ENCODE results near the gene ADCY4. TPM values are rescaled to one million over a fixed set of nuclear protein-coding genes. Genes with fewer than 3 reads are reported as not detected.
A peak's percentile ranks its signal among the peaks of the same experiment; 100 is the strongest.
"Not testable (repeated sequence)": the region's sequence is repeated elsewhere in the genome, so short reads cannot be mapped to it uniquely, and the experiment has no call there.

ADCY4 gene
- total RNA-seq, 4 donors from 2014 or later: 12.1 to 53.6 (median 26.9) TPM

GRCh38 chr14:24360281-24360680, 25.4 kb upstream of the ADCY4 start:
- Histone ChIP-seq H3K9me3 (no peaks in the 10 kb centered on the region), H3K27ac (no peak overlapping the region), H3K4me1 (peaks cover 0 to 4% (median 0%) of the 10 kb centered on the region in 4 donors), H3K36me3 (no peaks in the 10 kb centered on the region), H3K4me3 (no peak overlapping the region), H3K27me3 (no peaks in the 10 kb centered on the region)
- no peak for TF ChIP-seq POLR2A (IDR thresholded peaks at IDR 0.05)
- TF ChIP-seq CTCF (IDR thresholded peaks at IDR 0.05): no peak
- DNase-seq: no peak

DNA sequence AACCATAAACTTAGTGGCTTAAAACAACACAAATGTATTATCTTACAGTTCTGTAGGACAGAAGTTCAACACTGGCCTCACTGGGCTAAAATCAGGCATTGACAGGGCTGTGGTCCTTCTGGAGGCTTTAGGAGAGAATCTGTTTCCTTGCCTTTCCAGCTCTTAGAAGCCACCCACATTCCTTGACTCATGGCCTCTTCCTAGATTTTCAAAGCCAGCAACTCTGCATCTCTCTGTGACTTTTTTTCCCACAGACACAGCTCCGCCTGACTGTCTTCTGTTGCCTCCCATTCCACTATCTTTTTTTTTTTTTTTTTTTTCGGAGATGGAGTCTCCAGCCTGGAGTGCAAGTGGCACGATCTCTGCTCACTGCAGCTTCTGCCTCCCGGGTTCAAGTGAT, 21.3 kb upstream of the ADCY4 start:
- no peaks in the 10 kb centered on the region for H3K36me3 ChIP-seq
- H3K4me1 ChIP-seq: peaks cover 0 to 8% (median 0%) of the 10 kb centered on the region in 4 donors
- no peak overlapping the region for H3K27ac ChIP-seq
- H3K27me3 ChIP-seq: no peaks in the 10 kb centered on the region
- TF ChIP-seq POLR2A (IDR thresholded peaks at IDR 0.05) (no peak), CTCF (IDR thresholded peaks at IDR 0.05) (no peak)
- no peak for DNase-seq
- no peak overlapping the region for H3K4me3 ChIP-seq
- H3K9me3 ChIP-seq: no peaks in the 10 kb centered on the region

DNA sequence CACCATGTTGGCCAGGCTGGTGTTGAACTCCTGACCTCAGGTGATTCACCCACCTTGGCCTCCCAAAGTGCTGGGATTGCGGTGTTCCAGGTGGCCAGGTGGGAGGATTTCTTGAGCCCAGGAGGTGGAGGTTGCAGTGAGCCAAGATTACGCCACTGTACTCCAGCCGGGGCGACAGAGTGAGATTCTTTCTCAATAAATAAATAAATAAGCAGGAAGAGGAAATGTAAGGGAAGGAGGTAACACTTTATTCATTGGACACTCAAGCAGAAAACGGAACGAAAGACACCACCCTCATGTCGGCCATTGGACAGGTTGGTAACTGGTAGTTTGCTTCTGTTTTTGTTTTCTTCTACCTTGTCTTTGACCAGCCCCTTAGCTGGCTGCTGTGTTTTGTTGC, 20.1 kb upstream of the ADCY4 start:
- DNase-seq: no peak
- no peaks in the 10 kb centered on the region for H3K9me3 ChIP-seq
- H3K4me1 ChIP-seq: peaks cover 0 to 8% (median 0%) of the 10 kb centered on the region in 4 donors
- TF ChIP-seq POLR2A (IDR thresholded peaks at IDR 0.05): no peak
- TF ChIP-seq CTCF (IDR thresholded peaks at IDR 0.05): no peak
- H3K36me3 ChIP-seq: no peaks in the 10 kb centered on the region
- H3K27me3 ChIP-seq: no peaks in the 10 kb centered on the region
- H3K27ac ChIP-seq: no peak overlapping the region
- H3K4me3 ChIP-seq: no peak overlapping the region

- not testable (repeated sequence) for H3K9me3 ChIP-seq, H3K4me1 ChIP-seq, H3K36me3 ChIP-seq, H3K27me3 ChIP-seq, H3K4me3 ChIP-seq, DNase-seq
- peak overlapping the region in 3 of 4 donors; percentile 24 to 81 (median 71) for H3K27ac ChIP-seq
Observed at GRCh38 chr14:24354482-24354825, 19.6 kb upstream of the ADCY4 start.

DNA sequence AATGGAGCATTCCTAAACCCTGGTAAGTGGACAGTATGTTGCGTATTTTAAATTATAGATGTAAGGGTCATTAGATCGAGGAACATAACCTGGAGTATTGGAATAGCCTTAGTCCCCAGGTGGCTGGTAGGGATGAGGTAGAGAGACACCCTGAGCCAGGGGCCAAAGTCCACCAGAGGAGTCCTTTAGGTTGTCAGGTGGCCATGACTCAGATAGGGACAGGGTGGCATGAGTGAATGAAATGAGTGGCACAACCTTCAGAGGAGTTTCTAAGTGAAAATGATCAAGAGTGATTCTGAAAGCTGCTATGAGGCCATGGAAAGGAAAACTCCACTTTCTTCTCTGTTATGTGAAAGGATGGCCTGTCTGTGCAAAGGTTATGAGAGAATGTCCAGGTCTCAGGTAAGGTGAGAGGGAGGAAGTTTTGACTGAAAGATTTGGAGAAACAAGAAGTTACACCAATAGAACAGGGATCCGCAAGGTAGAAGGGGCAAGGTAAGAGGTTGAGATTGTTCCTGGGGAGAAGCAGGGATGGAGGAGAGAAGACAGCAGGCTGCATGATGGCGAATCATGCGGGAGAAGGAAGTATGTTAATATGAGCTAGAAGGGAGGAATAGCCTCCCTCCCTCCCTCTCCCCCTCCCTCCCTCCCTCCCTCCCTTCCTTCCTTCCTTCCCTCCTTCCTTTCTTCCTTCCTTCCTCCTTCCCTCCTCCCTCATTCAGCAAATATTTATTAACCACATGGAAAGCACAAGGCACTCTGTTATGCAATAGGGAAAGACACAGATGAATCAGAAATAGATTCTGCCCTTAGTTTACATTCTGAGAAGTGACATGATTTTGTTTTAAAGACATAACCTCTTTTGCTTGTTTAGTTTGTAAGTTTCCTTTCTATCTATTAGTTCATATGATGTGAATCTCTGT, 18.9 kb upstream of the ADCY4 start:
- Histone ChIP-seq H3K4me1 (peaks cover 0 to 8% (median 0%) of the 10 kb centered on the region in 4 donors), H3K36me3 (no peaks in the 10 kb centered on the region), H3K27ac (peak overlapping the region in 3 of 4 donors; percentile 43 to 81 (median 71)), H3K4me3 (no peak overlapping the region), H3K27me3 (no peaks in the 10 kb centered on the region), H3K9me3 (no peaks in the 10 kb centered on the region)
- DNase-seq: peak in 2 of 3 donors; percentile 78 to 89
- TF ChIP-seq POLR2A (IDR thresholded peaks at IDR 0.05): no peak
- TF ChIP-seq CTCF (IDR thresholded peaks at IDR 0.05): no peak

GRCh38 chr14:24351517-24351916, 16.6 kb upstream of the ADCY4 start:
- Histone ChIP-seq H3K4me3 (no peak overlapping the region), H3K27me3 (no peaks in the 10 kb centered on the region), H3K27ac (no peak overlapping the region), H3K9me3 (no peaks in the 10 kb centered on the region), H3K4me1 (peaks cover 0 to 17% (median 0%) of the 10 kb centered on the region in 4 donors), H3K36me3 (no peaks in the 10 kb centered on the region)
- no peak for DNase-seq
- TF ChIP-seq CTCF (IDR thresholded peaks at IDR 0.05): no peak
- TF ChIP-seq POLR2A (IDR thresholded peaks at IDR 0.05): no peak

All from Peyer's patch (tissue), 4 donors.